Uterus (tissue), 4 donors: Measurements from ENCODE around the gene RUNX1. TPM values are rescaled to one million over a fixed set of nuclear protein-coding genes. Genes with fewer than 3 reads are reported as not detected.

Source experiments
- DNase-seq, 2 donors: peaks; one replicate each; pipeline ENCODE4 v3.0.0-alpha.2; 2019 to 2020
- H3K27ac ChIP-seq, 2 donors: fragments of 200-600 bp; sonication (generic); 1 replicate in 1 of 2; 2 replicates in 1 of 2; pipeline ENCODE4 v1.5.1; 2016 to 2018
- H3K27me3 ChIP-seq, 2 donors: fragments of 200-600 bp; sonication (generic); one replicate each; pipeline ENCODE4 v1.5.1; 2018 to 2019; ENCODE audit warnings: control low read depth in 1 of 2
- H3K36me3 ChIP-seq, 2 donors: fragments of 200-600 bp; sonication (generic); one replicate each; pipeline ENCODE4 v1.5.1; 2019; ENCODE audit warnings: control low read depth in 1 of 2
- H3K4me1 ChIP-seq, 2 donors: fragments of 200-600 bp; sonication (generic); one replicate each; pipeline ENCODE4 v1.5.1; 2018 to 2019; ENCODE audit warnings: control low read depth in 1 of 2
- H3K4me3 ChIP-seq, 2 donors: fragments of 200-600 bp; sonication (generic); 1 replicate in 1 of 2; 2 replicates in 1 of 2; pipeline ENCODE4 v1.5.1; 2018 to 2019; ENCODE audit warnings: mild to moderate bottlenecking in 1 of 2
- H3K9me3 ChIP-seq, 2 donors: fragments of 200-600 bp; sonication (generic); one replicate each; pipeline ENCODE4 v1.5.1; 2019; ENCODE audit warnings: control low read depth in 1 of 2
- CTCF ChIP-seq, 4 experiments: fragments of 200-600 bp in 2 of 4; fragments of 450-650 bp in 2 of 4; sonication (generic) in 2 of 4; IDR thresholded peaks; one replicate each; pipeline ENCODE4 v1.5.1; 2016 to 2019; ENCODE audit warnings: antibody characterized with exemption in 4 of 4, mild to moderate bottlenecking in 2 of 4, moderate library complexity in 1 of 4
- POLR2A ChIP-seq, 2 donors: fragments of 450-650 bp; IDR thresholded peaks; one replicate each; pipeline ENCODE4 v1.6.1; 2016; ENCODE audit warnings: antibody characterized with exemption in 2 of 2, mild to moderate bottlenecking in 1 of 2, moderate library complexity in 1 of 2
- intact Hi-C: fragments of 100-400 bp; cut with DNase I; formaldehyde crosslinking; loops from one replicate; pipeline ENCODE4 v1.15.1; 2023; ENCODE audit warnings: low total_unique reads
- total RNA-seq, 4 donors: library from RNA; depleted of rRNA in 3 of 4; stranded (reverse); fragments of >200 nt in 3 of 4; gene quantifications; one replicate each; pipeline versions ENCODE4 v1.1.0 to v1.2.4, GENCODE V29; 2014 to 2023
- donor health status: DM: yes; HTN: yes; CAD: no.

The RUNX1 gene
- total RNA-seq, 4 donors from 2014 or later: under 0.01 to 13.2 (median 8.7) TPM

- no peak for DNase-seq
- Histone ChIP-seq H3K4me1 (no peaks in the 10 kb centered on the region), H3K4me3 (no peak overlapping the region), H3K27ac (no peak overlapping the region), H3K27me3 (no peaks in the 10 kb centered on the region), H3K9me3 (no peaks in the 10 kb centered on the region), H3K36me3 (no peaks in the 10 kb centered on the region)
- TF ChIP-seq POLR2A (IDR thresholded peaks at IDR 0.05) (no peak), CTCF (IDR thresholded peaks at IDR 0.05) (no peak)
- intact Hi-C loops: no loop called here
These were observed 124.9 kb downstream of the RUNX1 start for GRCh38 chr21:34924194-34924593.

- DNase-seq: no peak
- no peak for TF ChIP-seq POLR2A (IDR thresholded peaks at IDR 0.05)
- no peak for TF ChIP-seq CTCF (IDR thresholded peaks at IDR 0.05)
- no peaks in the 10 kb centered on the region for H3K9me3 ChIP-seq
- H3K36me3 ChIP-seq: no peaks in the 10 kb centered on the region
- H3K27me3 ChIP-seq: no peaks in the 10 kb centered on the region
- no peak overlapping the region for H3K27ac ChIP-seq
- H3K4me1 ChIP-seq: no peaks in the 10 kb centered on the region
- H3K4me3 ChIP-seq: no peak overlapping the region
- intact Hi-C loops: no loop called here
These were observed 125.5 kb downstream of the RUNX1 start for GRCh38 chr21:34923626-34924025.

- intact Hi-C loops: no loop called here
- Histone ChIP-seq H3K27ac (no peak overlapping the region), H3K27me3 (no peaks in the 10 kb centered on the region), H3K9me3 (no peaks in the 10 kb centered on the region), H3K4me3 (no peak overlapping the region), H3K36me3 (no peaks in the 10 kb centered on the region), H3K4me1 (no peaks in the 10 kb centered on the region)
- TF ChIP-seq POLR2A (IDR thresholded peaks at IDR 0.05) (no peak), CTCF (IDR thresholded peaks at IDR 0.05) (no peak)
- DNase-seq: no peak
These were observed 125.9 kb downstream of the RUNX1 start for GRCh38 chr21:34923202-34923601.

- no peak overlapping the region for H3K4me3 ChIP-seq
- H3K27me3 ChIP-seq: no peaks in the 10 kb centered on the region
- intact Hi-C loops: no loop called here
- H3K4me1 ChIP-seq: no peaks in the 10 kb centered on the region
- no peaks in the 10 kb centered on the region for H3K9me3 ChIP-seq
- TF ChIP-seq POLR2A (IDR thresholded peaks at IDR 0.05): no peak
- no peak for TF ChIP-seq CTCF (IDR thresholded peaks at IDR 0.05)
- H3K36me3 ChIP-seq: no peaks in the 10 kb centered on the region
- H3K27ac ChIP-seq: no peak overlapping the region
- DNase-seq: no peak
These were observed 126.6 kb downstream of the RUNX1 start for GRCh38 chr21:34922479-34922878.

GRCh38 chr21:34921151-34921550 is 128.0 kb downstream of the RUNX1 start:
- no peak for DNase-seq
- Histone ChIP-seq H3K4me1 (no peaks in the 10 kb centered on the region), H3K4me3 (no peak overlapping the region), H3K9me3 (no peaks in the 10 kb centered on the region), H3K27me3 (no peaks in the 10 kb centered on the region), H3K36me3 (no peaks in the 10 kb centered on the region), H3K27ac (no peak overlapping the region)
- intact Hi-C loops: no loop called here
- TF ChIP-seq POLR2A (IDR thresholded peaks at IDR 0.05) (no peak), CTCF (IDR thresholded peaks at IDR 0.05) (no peak)
